OCI-LY3 (cell line): Measurements from ENCODE around the gene OPCML.

ENCODE experiments used
- H2AFZ ChIP-seq: fragments of 200-600, 300-600 bp; shearing (Covaris generic); 2 replicates; pipeline ENCODE4 v1.6.0; 2014; ENCODE audit warnings: antibody characterized with exemption, low read depth, low read length
- H3K27ac ChIP-seq: fragments of 200-600, 300-600 bp; sonication (generic); 2 replicates; pipeline ENCODE4 v1.5.1; 2014; ENCODE audit warnings: mild to moderate bottlenecking, low read length, moderate library complexity, mixed read lengths
- H3K27me3 ChIP-seq: fragments of 200-600, 300-600 bp; sonication (generic); 2 replicates; pipeline ENCODE4 v1.6.1; 2014; ENCODE audit warnings: low read depth, low read length, mixed read lengths
- H3K36me3 ChIP-seq: fragments of 200-600, 300-600 bp; sonication (generic); replicated peaks from 2 replicates; pipeline ENCODE3; 2014; ENCODE audit warnings: low read depth, low read length, mixed read lengths
- H3K4me1 ChIP-seq: fragments of 300-600, 200-600 bp; sonication (generic); 2 replicates; pipeline ENCODE4 v1.6.1; 2014; ENCODE audit warnings: low read length, mixed read lengths
- H3K4me2 ChIP-seq: fragments of 200-600, 300-600 bp; sonication (generic); 2 replicates; pipeline ENCODE4 v1.6.1; 2014; ENCODE audit warnings: low read length, mixed read lengths
- H3K4me3 ChIP-seq: fragments of 300-600, 200-600 bp; sonication (generic); 2 replicates; pipeline ENCODE4 v1.5.1; 2014; ENCODE audit warnings: antibody characterized with exemption, mild to moderate bottlenecking, low read length, moderate library complexity
- H3K79me2 ChIP-seq: fragments of 300-600, 200-600 bp; shearing (Covaris generic); 2 replicates; pipeline ENCODE4 v1.6.1; 2014; ENCODE audit warnings: mild to moderate bottlenecking, low read length, mixed read lengths
- H3K9ac ChIP-seq: fragments of 300-600, 200-600 bp; shearing (Covaris generic); 2 replicates; pipeline ENCODE4 v1.6.0; 2014; ENCODE audit warnings: mild to moderate bottlenecking, low read length, moderate library complexity
- H3K9me3 ChIP-seq: fragments of 200-600, 300-600 bp; shearing (Covaris generic); 2 replicates; pipeline ENCODE4 v1.6.1; 2014; ENCODE audit warnings: low read length, mixed read lengths; ENCODE audit not compliant: insufficient read depth
- H4K20me1 ChIP-seq: fragments of 200-600, 300-600 bp; sonication (generic); 2 replicates; pipeline ENCODE4 v1.6.1; 2016; ENCODE audit warnings: low read length, mixed read lengths; ENCODE audit not compliant: insufficient read depth
- CTCF ChIP-seq: fragments of 200-600, 300-600 bp; sonication (generic); IDR thresholded peaks from 2 replicates; pipeline ENCODE4 v1.5.1; 2014; ENCODE audit warnings: antibody characterized with exemption, low read length, low read depth
- EZH2phosphoT487 ChIP-seq: fragments of 200-600 bp; shearing (Covaris generic); IDR thresholded peaks from 2 replicates; pipeline ENCODE4 v1.6.1; 2018; ENCODE audit warnings: antibody characterized with exemption, mixed run types, low read depth

OPCML gene

GRCh38 chr11:133041928-133042882, 490.1 kb downstream of the OPCML start:
- Histone ChIP-seq H3K9ac (no peak overlapping the region), H4K20me1 (no peaks in the 10 kb centered on the region), H3K36me3 (no peaks in the 10 kb centered on the region), H3K4me3 (no peak overlapping the region), H2AFZ (no peak overlapping the region), H3K27me3 (peaks cover 7% of the 10 kb centered on the region; the same call in 1 of the 2 replicates), H3K9me3 (no peaks in the 10 kb centered on the region), H3K27ac (no peak overlapping the region), H3K4me2 (no peak overlapping the region), H3K79me2 (no peaks in the 10 kb centered on the region), H3K4me1 (no peaks in the 10 kb centered on the region)
- no peak for TF ChIP-seq CTCF
- TF ChIP-seq EZH2phosphoT487: no peak

- TF ChIP-seq CTCF (no peak), EZH2phosphoT487 (no peak)
These were observed 491.1 kb downstream of the OPCML start for GRCh38 chr11:133041181-133041580.

GRCh38 chr11:133040289-133040900, 491.9 kb downstream of the OPCML start:
- Histone ChIP-seq H3K27ac (no peak overlapping the region), H3K27me3 (peaks cover 4% of the 10 kb centered on the region; the same call in 1 of the 2 replicates), H4K20me1 (no peaks in the 10 kb centered on the region), H3K4me3 (no peak overlapping the region), H3K79me2 (no peaks in the 10 kb centered on the region), H3K36me3 (no peaks in the 10 kb centered on the region), H3K4me2 (no peak overlapping the region), H2AFZ (no peak overlapping the region), H3K9ac (no peak overlapping the region), H3K9me3 (no peaks in the 10 kb centered on the region), H3K4me1 (no peaks in the 10 kb centered on the region)
- TF ChIP-seq CTCF (no peak), EZH2phosphoT487 (no peak)

More at GRCh38 chr11:133041181-133041580, 491.1 kb downstream of the OPCML start:
- no peak overlapping the region for H3K27ac ChIP-seq
- no peak overlapping the region for H2AFZ ChIP-seq
- peaks cover 7% of the 10 kb centered on the region; the same call in 1 of the 2 replicates for H3K27me3 ChIP-seq
- no peak overlapping the region for H3K9ac ChIP-seq
- H3K4me2 ChIP-seq: no peak overlapping the region
- no peaks in the 10 kb centered on the region for H3K9me3 ChIP-seq
- H4K20me1 ChIP-seq: no peaks in the 10 kb centered on the region
- H3K4me1 ChIP-seq: no peaks in the 10 kb centered on the region
- no peaks in the 10 kb centered on the region for H3K36me3 ChIP-seq
- H3K79me2 ChIP-seq: no peaks in the 10 kb centered on the region
- no peak overlapping the region for H3K4me3 ChIP-seq

- H3K4me3 ChIP-seq: no peak overlapping the region
- H3K4me1 ChIP-seq: no peaks in the 10 kb centered on the region
- no peaks in the 10 kb centered on the region for H4K20me1 ChIP-seq
- no peaks in the 10 kb centered on the region for H3K36me3 ChIP-seq
- TF ChIP-seq EZH2phosphoT487 (no peak), CTCF (no peak)
- H3K9ac ChIP-seq: no peak overlapping the region
- no peak overlapping the region for H3K27ac ChIP-seq
- no peak overlapping the region for H3K4me2 ChIP-seq
- H3K27me3 ChIP-seq: no peaks in the 10 kb centered on the region
- H3K79me2 ChIP-seq: no peaks in the 10 kb centered on the region
- H2AFZ ChIP-seq: no peak overlapping the region
- no peaks in the 10 kb centered on the region for H3K9me3 ChIP-seq
These were observed 493.5 kb downstream of the OPCML start for GRCh38 chr11:133038850-133039249.
